ENCODE data around the gene PNRC1.
"Not testable (repeated sequence)": the region's sequence is repeated elsewhere in the genome, so short reads cannot be mapped to it uniquely, and the experiment has no call there.

The PNRC1 gene

DNA sequence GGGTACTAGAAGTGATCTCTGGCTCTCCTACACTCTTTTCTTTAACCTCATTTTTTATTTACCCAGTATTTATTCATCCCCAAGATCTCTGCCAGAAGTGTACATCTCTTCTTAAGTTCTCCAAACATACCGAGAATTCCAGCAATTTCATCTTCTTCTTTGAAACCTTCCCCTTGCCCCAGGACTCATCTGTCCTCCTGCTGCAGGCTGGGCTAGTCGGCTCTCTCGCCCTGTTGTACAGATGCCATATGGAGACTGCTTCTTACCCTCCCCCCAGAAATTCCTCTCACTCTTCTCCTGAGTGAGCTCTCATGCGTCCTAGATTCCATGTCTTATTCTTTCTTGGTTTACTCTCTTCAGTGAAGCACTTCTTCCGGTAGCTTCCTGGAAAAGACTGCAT lies 21.9 kb upstream of the PNRC1 start:
- Histone ChIP-seq H3K4me2 (ENCODE audit: low read length) (no peak overlapping the region), H3K4me3 (ENCODE audit: low read depth, low read length) (no peak overlapping the region), H3K27ac (no peak overlapping the region), H3K9me3 (ENCODE audit: control insufficient read depth, low read length) (no peaks in the 10 kb centered on the region), H3K4me1 (no peaks in the 10 kb centered on the region), H3K9ac (no peak overlapping the region), H2AFZ (no peak overlapping the region), H3K79me2 (no peaks in the 10 kb centered on the region), H3K36me3 (ENCODE audit: control insufficient read depth, insufficient read depth, low read length) (no peaks in the 10 kb centered on the region), H3K27me3 (ENCODE audit: control insufficient read depth, insufficient read depth, low read length) (no peaks in the 10 kb centered on the region)
- TF ChIP-seq, protein P1, sequence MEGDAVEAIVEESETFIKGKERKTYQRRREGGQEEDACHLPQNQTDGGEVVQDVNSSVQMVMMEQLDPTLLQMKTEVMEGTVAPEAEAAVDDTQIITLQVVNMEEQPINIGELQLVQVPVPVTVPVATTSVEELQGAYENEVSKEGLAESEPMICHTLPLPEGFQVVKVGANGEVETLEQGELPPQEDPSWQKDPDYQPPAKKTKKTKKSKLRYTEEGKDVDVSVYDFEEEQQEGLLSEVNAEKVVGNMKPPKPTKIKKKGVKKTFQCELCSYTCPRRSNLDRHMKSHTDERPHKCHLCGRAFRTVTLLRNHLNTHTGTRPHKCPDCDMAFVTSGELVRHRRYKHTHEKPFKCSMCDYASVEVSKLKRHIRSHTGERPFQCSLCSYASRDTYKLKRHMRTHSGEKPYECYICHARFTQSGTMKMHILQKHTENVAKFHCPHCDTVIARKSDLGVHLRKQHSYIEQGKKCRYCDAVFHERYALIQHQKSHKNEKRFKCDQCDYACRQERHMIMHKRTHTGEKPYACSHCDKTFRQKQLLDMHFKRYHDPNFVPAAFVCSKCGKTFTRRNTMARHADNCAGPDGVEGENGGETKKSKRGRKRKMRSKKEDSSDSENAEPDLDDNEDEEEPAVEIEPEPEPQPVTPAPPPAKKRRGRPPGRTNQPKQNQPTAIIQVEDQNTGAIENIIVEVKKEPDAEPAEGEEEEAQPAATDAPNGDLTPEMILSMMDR (IDR thresholded peaks at IDR 0.05): no peak

GRCh38 chr6:89059227-89059626 lies 21.3 kb upstream of the PNRC1 start:
- no peaks in the 10 kb centered on the region for H3K4me1 ChIP-seq
- no peak overlapping the region for H3K9ac ChIP-seq
- TF ChIP-seq, protein P1 (IDR thresholded peaks at IDR 0.05): no peak
- H3K4me2 ChIP-seq (ENCODE audit: low read length): no peak overlapping the region
- no peaks in the 10 kb centered on the region for H3K27me3 ChIP-seq (ENCODE audit: control insufficient read depth, insufficient read depth, low read length)
- no peaks in the 10 kb centered on the region for H3K79me2 ChIP-seq
- no peaks in the 10 kb centered on the region for H3K9me3 ChIP-seq (ENCODE audit: control insufficient read depth, low read length)
- no peak overlapping the region for H3K4me3 ChIP-seq (ENCODE audit: low read depth, low read length)
- H3K36me3 ChIP-seq (ENCODE audit: control insufficient read depth, insufficient read depth, low read length): no peaks in the 10 kb centered on the region
- H3K27ac ChIP-seq: no peak overlapping the region
- H2AFZ ChIP-seq: no peak overlapping the region

DNA sequence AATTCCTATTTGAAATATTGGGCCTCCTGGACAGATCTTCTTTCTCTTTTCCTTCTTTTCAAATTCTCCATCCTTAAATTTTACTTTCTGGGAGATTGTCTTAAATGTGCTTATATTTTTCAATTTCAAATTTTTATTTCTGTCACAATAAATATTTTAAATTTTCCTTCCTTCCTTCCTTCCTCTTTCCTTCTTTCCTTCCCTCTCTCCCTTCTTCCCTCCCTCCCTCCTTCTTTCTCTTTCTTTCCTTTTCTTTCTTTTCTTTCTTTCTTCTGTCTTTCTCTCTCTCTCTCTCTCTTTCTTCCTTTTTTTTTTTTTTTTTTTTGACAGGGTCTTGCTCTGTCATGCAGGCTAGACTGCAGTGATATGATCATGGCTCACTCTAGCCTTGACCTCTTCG lies 16.7 kb upstream of the PNRC1 start:
- no peak overlapping the region for H3K27ac ChIP-seq
- no peak overlapping the region for H3K4me3 ChIP-seq (ENCODE audit: low read depth, low read length)
- H2AFZ ChIP-seq: no peak overlapping the region
- H3K79me2 ChIP-seq: no peaks in the 10 kb centered on the region
- no peaks in the 10 kb centered on the region for H3K4me1 ChIP-seq
- no peak overlapping the region for H3K4me2 ChIP-seq (ENCODE audit: low read length)
- no peaks in the 10 kb centered on the region for H3K36me3 ChIP-seq (ENCODE audit: control insufficient read depth, insufficient read depth, low read length)
- no peaks in the 10 kb centered on the region for H3K9me3 ChIP-seq (ENCODE audit: control insufficient read depth, low read length)
- TF ChIP-seq, protein P1 (IDR thresholded peaks at IDR 0.05): no peak
- no peak overlapping the region for H3K9ac ChIP-seq
- no peaks in the 10 kb centered on the region for H3K27me3 ChIP-seq (ENCODE audit: control insufficient read depth, insufficient read depth, low read length)

- H3K27me3 ChIP-seq (ENCODE audit: control insufficient read depth, insufficient read depth, low read length); H3K9me3 ChIP-seq (ENCODE audit: control insufficient read depth, low read length); H3K4me1 ChIP-seq; H3K36me3 ChIP-seq (ENCODE audit: control insufficient read depth, insufficient read depth, low read length); H3K9ac ChIP-seq; H3K79me2 ChIP-seq; H3K4me3 ChIP-seq (ENCODE audit: low read depth, low read length); H3K4me2 ChIP-seq (ENCODE audit: low read length); H3K27ac ChIP-seq; H2AFZ ChIP-seq: not testable (repeated sequence)
These were observed 15.6 kb upstream of the PNRC1 start for GRCh38 chr6:89064931-89065330.

- H3K4me1 ChIP-seq; H3K79me2 ChIP-seq; H2AFZ ChIP-seq; H3K9me3 ChIP-seq (ENCODE audit: control insufficient read depth, low read length); H3K4me3 ChIP-seq (ENCODE audit: low read depth, low read length); H3K27ac ChIP-seq; H3K4me2 ChIP-seq (ENCODE audit: low read length); H3K9ac ChIP-seq; H3K36me3 ChIP-seq (ENCODE audit: control insufficient read depth, insufficient read depth, low read length); H3K27me3 ChIP-seq (ENCODE audit: control insufficient read depth, insufficient read depth, low read length): not testable (repeated sequence)
These were observed 14.4 kb upstream of the PNRC1 start for GRCh38 chr6:89066121-89066520.

DNA sequence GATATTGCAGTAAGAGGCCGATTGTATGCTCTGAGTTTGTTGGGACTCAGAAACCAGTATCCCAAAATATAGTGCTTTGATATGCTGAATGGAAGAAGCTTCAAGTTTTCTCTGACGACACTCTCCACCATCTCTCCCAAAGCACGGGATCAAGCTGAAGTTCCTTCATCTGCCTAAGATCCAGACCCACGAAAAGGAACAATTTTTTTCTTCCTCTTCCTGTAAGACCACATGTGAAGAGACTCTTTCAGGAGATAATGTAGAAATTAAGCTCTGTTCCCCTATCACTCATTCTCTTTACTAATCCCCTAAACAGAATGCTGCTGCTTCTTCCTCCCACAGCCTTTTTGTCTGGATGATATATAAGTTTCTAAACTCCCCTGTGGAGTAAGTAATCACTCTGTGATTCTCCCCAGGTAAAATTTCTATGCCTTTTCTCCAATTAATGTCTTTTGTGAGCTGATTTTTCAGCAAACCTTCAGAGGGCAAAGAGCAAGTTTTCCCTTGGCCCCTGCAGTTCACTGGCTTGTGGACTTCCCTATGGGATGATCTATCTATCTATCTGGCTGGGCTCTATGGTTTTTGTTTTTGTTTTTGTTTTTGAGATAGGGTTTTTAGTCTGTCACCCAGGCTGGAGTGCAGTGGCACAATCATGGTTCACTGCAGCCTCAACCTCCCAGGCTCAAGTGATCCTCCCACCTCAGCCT lies 13.5 kb upstream of the PNRC1 start:
- no peak overlapping the region for H3K27ac ChIP-seq
- H2AFZ ChIP-seq: no peak overlapping the region
- TF ChIP-seq, protein P1 (IDR thresholded peaks at IDR 0.05): no peak
- H3K9me3 ChIP-seq (ENCODE audit: control insufficient read depth, low read length): no peaks in the 10 kb centered on the region
- H3K4me2 ChIP-seq (ENCODE audit: low read length): no peak overlapping the region
- H3K36me3 ChIP-seq (ENCODE audit: control insufficient read depth, insufficient read depth, low read length): no peaks in the 10 kb centered on the region
- no peaks in the 10 kb centered on the region for H3K4me1 ChIP-seq
- no peak overlapping the region for H3K4me3 ChIP-seq (ENCODE audit: low read depth, low read length)
- no peaks in the 10 kb centered on the region for H3K79me2 ChIP-seq
- H3K9ac ChIP-seq: no peak overlapping the region
- H3K27me3 ChIP-seq (ENCODE audit: control insufficient read depth, insufficient read depth, low read length): no peaks in the 10 kb centered on the region
